ENCODE results near the gene TTC3.
"Not testable (repeated sequence)": the region's sequence is repeated elsewhere in the genome, so short reads cannot be mapped to it uniquely, and the experiment has no call there.

Gene TTC3

GRCh38 chr21:37139154-37139553, 66.1 kb downstream of the TTC3 start:
- no peak for DNase-seq (ENCODE audit: extremely low read depth, low read depth)
- TF ChIP-seq CTCF (IDR thresholded peaks at IDR 0.05; ENCODE audit: low read depth, low read length), result no peak

- DNase-seq (ENCODE audit: extremely low read depth, low read depth), result no peak
- TF ChIP-seq CTCF (IDR thresholded peaks at IDR 0.05; ENCODE audit: low read depth, low read length), result no peak
Observed at GRCh38 chr21:37139902-37140301, 66.8 kb downstream of the TTC3 start.

GRCh38 chr21:37143392-37143791, 70.3 kb downstream of the TTC3 start:
- not testable (repeated sequence) for DNase-seq (ENCODE audit: extremely low read depth, low read depth)

- TF ChIP-seq CTCF (IDR thresholded peaks at IDR 0.05; ENCODE audit: low read depth, low read length), result no peak
- no peak for DNase-seq (ENCODE audit: extremely low read depth, low read depth)
Observed at GRCh38 chr21:37145635-37146111, 72.6 kb downstream of the TTC3 start.

GRCh38 chr21:37146320-37147235, 73.5 kb downstream of the TTC3 start:
- no peak for DNase-seq (ENCODE audit: extremely low read depth, low read depth)
- no peak for TF ChIP-seq CTCF (IDR thresholded peaks at IDR 0.05; ENCODE audit: low read depth, low read length)

- no peak for TF ChIP-seq CTCF (IDR thresholded peaks at IDR 0.05; ENCODE audit: low read depth, low read length)
- peak; percentile 18 for DNase-seq (ENCODE audit: extremely low read depth, low read depth)
Observed at GRCh38 chr21:37149411-37149810, 76.4 kb downstream of the TTC3 start.

- no peak for TF ChIP-seq CTCF (IDR thresholded peaks at IDR 0.05; ENCODE audit: low read depth, low read length)
- no peak for DNase-seq (ENCODE audit: extremely low read depth, low read depth)
Observed at GRCh38 chr21:37153196-37153934, 80.3 kb downstream of the TTC3 start.

Data from AG09319 (cell line).